HG02970 (cell line): ENCODE results near the gene BICDL1.
A peak's percentile ranks its signal among the peaks of the same experiment; 100 is the strongest.

ENCODE experiments used
- ATAC-seq: cut with Tn5 transposase; IDR thresholded peaks from one replicate; pipeline ENCODE4 v1.9.1; 2021; ENCODE audit warnings: mild to moderate bottlenecking, moderate library complexity, moderate number of reproducible peaks; ENCODE audit not compliant: unreplicated experiment, low FRiP score

BICDL1 gene

DNA sequence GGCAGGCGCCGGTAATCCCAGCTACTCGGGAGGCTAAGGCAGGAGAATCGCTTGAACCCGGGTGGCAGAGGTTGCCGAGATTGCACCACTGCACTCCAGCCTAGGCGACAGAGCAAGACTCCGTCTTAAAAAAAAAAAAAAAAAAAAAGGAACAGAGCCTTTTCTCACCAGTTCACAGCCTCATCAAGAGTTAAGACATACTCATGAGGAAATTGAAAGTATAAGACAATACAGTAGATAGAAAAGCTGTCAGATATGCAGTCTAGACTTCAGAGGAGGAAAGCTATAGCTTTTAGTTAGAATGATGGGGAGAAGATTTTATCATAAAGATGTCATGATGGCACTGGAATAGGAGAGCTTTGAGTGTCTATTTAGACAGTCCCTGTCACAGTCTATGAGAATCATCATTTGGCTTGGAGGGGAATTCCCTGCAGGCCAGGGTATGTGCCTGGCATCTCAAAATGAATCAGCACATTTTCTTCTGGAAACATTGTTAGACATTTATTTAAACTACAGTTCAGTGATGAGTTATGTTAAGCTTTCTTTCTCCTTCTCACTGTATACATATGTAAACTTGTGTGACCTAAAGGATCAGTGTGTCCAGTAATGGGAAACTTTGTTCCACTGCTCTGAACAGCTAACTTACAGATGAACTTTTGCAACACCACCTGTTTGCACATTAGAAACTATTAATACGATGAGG is 130.4 kb downstream of the BICDL1 start:
- no peak for ATAC-seq

DNA sequence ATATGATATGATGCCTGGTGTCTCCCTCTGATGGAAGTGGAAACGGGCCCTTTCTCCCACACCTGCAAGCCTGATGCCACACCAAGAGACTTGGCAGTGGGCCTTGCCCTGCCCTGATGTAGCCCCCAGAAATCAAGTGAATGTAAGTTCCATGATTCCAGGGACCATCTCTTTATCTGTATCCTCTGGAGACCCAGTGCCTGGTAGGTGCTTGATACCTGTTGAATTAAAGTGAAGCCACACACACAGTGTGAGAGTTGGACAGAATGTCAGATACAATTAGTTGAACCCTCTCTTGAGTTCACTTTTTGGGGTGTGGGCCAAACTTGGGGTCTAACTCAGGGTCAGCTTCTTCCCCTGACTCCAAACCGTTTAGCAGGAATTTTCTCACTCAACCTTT is 132.3 kb downstream of the BICDL1 start:
- no peak for ATAC-seq

DNA sequence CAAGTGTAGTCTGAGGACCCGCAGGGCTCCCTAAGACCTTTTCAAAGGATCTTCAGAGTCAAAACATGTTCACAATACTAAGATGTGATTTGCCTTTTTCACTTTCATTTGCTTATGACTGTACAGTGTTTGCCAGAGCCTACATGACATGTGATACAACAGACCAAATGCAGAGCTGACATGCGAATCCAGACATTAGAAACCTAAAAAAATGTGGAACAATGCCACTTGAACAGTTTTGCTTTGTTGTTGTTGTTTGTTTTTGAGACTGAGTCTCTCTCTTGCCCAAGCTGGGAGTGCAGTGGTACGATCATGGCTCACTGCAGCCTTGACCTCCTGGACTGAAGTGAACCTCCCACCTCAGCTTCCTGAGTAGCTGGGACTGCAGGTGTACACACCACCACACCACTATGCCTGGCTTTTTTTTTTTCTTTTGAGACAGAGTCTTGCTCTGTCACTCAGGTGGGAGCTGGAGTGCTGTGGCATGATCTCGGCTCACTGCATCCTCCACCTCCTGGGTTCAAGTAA is 132.8 kb downstream of the BICDL1 start:
- ATAC-seq, result no peak

DNA sequence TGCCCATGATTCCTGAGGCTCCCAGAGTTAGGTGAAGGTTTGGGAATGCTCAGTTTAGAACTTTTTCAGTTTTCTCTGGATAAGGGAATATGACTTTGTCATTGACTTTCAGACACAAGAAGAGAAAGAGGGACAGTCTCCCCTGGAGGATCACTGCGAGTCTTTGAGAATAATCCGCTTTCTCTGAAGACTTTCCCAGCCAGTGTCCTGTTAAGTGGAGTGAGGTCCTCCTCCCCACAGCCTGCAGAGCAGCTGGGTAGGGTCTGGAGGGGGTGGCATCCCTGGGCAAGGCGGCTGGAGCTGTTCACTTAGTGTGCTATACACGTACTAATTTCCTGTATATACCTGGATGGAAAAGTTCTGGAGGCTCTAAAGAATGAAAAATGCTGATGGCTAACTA is 136.0 kb downstream of the BICDL1 start:
- ATAC-seq, result no peak

DNA sequence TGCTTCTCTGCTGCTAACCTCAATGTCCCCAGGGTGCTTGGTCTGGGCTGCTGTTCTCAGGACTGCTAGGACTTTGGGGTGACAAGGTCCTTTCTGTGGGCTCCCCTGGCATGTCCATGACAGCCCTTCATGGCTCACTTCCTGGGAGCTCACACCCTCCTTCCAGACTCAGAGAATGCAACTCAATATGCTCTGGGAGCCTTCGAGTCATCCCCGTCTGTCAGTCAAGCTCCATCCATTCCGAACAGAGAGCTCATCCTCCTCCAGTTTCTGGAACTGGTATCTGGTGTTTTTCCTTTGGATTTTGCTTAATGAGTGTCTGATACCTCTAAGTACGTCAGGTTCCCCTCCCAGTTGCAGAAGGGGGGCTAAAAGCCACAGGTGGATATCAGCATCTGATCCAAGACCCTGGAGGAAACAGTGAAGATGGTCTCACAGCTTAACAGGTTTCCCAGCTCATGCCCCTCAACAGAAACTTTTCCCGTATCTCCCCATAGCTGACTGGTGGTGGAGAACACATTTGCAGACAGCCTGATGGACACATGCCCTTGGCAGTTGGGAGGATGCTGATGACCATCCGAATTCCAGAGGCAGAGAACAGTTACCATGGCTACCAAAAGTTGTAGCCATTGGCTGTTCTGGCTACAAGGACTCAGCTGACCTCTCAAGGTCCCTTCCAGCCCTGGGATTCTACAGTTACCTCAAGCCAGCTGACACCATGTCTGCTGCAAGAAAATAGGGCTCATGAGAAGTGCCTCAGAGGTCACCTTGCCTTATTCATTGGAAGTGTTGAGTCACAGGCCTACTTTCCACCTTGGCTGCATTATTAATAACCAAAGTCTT is 137.0 kb downstream of the BICDL1 start:
- ATAC-seq, result no peak

DNA sequence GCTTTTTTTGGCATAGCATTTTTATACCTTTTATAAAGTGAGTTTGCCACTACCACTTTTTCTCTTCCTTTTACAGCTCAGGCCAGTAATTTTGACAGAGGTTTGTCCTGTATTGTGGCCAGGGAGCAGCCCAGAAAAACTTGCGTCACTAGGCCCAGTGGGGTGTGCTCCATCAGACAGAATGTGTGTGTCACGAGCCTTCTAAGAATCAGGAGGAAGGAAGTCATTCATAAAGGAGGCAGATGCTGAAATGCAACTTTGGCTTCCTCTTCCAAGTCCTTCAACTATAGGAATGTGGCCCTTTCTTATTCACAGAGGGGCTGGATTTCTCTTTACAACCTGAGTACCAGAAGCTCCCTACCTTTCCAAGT is 137.6 kb downstream of the BICDL1 start:
- no peak for ATAC-seq

DNA sequence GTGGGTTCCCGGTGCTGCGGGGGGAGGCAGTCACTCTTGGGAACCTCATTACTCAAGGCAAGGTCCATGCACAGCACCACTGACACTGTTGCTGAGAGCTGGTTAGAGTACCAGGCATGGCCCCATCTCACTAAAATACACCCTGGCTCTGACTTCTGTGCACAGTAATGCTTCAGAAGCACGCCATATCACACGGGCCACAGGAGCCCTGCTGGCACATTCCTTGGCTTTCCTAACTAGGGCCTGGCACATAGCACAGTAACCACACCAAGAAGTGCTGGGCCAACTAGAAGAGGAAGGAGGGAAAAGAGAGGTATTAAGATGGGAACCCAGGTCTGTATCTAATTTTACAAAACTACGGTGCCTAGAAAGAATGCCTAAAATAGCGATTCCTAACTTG is 141.0 kb downstream of the BICDL1 start:
- no peak for ATAC-seq

DNA sequence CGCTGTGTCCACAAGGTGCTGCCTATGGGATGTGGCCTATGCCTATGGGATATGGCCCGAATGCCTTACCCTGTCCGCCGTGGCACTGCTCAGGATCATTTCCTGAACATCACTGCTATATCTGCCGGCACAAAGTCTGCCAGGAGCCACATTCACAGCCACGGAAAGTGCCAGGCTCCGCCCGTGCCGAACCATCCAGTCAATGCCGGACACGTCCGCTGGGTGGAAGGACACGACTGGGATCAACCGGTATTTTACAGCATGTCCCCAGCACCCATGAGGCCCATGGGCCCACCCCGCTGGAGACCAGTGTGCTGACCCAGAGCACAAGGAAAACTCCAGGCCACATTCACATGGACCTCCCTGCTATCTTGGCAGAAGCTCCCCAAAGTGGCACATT is 142.1 kb downstream of the BICDL1 start:
- ATAC-seq, result no peak

DNA sequence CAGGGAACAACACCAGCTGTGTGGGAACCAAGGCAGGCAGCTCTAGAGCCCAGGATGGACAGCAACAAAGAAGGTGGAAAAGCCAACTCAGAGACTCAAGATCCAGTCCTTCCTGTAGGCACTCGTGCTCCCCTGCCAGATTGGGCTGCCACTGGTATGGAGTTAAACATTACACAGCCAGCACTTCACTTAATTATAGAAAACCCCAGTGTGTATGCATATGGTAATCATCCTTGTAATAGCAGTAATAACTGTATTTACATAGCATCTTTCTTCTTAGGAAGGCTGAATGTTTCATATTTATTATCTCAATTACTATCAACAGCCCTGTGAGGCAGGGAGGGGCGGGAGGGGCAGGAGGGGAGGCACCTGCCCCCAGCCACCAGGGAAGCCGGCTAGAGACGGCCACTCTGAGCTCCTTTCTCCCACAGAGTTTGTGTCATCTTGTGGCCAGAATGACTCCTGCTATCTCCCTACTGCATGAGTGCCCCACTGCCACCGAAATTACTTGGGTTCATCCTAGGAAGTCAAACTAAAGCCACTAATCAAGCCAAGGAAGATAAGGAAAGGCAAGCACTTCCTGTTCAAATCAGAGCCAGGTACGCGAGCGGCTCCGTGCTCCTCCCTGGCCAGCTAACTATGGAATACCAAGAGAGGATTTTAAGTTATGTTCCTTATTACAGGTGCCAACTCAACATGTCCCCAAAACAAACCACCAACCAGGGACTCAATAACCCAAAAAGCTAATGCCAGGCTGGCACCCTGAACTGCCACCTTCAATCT is 143.2 kb downstream of the BICDL1 start:
- ATAC-seq, result no peak

DNA sequence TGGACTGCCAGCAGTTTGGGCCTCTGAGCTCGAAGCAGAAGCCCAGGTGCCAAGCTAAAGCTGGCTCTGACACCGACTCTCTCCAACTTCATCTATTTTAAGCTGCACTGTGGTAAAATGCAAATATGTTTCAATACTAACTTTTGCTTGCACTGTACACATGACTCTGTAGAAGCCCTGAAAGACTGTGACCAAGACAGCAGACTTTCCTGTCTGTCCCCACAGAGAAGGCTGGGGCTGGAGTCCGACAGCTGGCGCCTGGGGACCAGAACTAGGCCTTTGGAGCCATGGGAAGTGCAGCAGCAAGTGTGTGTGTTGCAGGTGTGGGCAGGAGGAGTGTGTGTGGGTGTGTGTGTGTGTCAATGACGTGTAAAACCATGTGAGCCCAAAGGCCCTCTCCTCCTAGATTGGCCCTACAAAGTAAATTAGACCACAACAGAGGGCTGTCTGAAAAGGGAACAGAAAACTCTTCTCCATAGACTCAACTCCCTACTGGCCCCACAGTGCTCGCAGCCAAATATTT is 143.9 kb downstream of the BICDL1 start:
- ATAC-seq, result peak; percentile 69

DNA sequence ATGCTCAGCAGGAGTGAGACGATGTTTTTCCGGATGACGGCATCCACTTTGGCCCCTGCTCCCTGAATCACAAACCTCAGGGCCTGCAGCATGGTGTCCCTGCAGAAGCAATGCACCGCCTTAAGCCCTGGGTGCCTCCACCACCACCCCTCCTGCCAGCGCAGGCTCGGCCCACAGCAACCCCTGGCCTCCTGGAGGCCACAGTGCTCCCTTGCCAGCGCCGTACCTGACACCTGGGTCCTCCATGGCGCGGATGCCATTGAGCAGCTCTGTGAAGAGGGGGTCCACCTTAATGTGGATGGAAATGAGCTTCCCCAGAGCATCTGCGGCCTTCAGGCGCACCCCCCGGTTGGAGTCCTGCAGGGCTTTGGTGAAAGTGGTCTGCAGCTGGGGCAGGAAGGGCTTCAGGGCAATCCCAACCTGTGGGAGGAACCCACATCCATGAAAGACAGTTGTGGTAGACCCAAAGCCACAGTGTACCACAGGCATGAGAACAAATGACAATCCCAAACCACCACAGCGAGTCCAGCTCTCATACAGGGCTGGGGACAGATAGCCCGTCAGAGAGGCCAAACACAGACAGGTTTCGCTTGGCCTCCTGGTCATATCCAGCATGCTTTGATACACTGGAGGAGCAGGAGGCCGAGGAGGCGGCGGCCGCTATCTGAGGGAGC is 145.4 kb downstream of the BICDL1 start:
- ATAC-seq, result no peak

DNA sequence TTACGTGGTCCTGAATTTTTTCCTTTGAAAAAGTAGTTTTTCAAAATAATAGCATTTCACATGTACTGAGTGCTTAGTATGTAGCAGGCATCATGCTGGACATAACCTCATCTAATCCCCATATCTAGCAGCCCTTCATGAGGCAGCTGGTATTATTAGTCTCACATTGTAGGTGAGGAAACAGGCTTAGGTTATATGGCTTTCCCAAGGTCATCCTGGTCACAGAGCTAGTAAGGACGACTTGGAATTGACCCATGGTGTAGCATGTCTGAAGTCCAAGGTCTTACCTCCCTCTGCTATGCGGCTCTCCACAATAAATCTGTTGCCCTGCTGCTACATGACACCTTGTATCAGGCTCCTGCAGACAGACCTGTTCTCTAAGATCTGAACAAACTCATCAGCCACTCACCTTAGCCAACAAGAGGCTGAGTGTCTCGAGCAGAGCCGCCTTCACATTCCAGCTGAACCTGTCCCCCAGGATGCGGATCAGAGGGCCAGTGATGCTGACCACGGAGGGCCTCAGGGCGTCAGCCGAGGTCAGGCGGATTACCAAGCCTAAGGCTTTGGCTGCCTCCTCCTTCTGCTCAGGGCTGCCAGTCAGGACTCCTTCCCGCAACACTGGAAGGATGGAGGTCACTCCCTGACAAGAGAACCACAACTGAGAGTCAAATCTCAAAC is 147.2 kb downstream of the BICDL1 start:
- ATAC-seq, result no peak

DNA sequence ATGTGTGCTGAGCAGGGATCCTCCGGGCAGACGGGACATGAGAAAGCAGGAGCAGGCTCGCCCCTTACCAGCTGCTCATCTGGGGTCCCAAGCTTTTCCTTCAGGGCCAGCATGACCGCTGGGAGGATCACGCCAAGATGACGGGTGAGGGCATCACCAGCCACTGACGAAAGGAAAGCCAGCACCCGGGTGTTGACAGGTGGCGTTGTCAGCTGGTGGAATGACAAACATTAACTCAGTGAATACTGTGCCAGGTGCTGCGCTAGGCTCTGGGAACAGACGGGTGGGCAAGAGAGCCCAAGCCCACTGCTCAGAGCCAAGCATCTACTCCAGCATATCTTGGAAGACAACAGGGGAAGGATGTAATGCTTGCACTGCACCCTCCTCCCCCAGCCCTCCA is 148.8 kb downstream of the BICDL1 start:
- no peak for ATAC-seq

DNA sequence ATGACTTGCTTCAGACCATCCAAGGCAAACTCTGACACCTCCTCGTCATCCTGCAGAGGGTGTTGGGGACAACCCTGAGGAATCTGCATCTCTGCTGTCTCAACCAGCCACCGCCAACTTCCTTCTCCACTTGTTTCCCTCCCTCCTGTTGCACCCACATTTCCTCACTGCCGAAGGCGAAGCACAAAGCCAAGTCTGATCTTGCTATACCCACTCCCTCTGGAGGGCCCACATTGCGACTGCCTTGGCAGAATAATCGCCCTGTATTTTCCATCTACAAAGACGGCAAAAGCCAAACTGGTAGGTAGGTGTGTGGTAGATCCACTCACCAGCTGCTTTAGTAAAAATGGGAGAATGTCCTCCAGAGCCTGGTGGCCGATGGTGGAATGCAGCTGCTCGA is 149.3 kb downstream of the BICDL1 start:
- ATAC-seq, result no peak

DNA sequence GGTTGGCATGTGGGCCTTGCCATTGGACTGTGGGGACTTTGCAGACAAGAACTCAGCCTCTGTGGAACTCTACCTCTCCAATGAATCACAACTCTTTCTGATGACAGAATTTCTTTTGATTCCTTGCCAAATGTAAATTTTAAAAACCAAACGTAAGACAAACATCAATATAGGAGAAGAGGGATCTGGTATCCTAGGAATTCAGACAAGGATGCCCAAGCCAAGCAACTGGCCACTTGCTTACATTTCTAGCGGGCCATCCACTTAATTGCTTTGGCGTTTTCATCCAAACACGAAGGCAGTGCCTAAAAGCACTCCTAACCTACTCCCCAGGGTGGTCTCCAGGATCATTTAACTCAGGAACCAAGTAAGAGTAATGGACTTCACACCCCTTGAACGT is 150.9 kb downstream of the BICDL1 start:
- ATAC-seq, result no peak

DNA sequence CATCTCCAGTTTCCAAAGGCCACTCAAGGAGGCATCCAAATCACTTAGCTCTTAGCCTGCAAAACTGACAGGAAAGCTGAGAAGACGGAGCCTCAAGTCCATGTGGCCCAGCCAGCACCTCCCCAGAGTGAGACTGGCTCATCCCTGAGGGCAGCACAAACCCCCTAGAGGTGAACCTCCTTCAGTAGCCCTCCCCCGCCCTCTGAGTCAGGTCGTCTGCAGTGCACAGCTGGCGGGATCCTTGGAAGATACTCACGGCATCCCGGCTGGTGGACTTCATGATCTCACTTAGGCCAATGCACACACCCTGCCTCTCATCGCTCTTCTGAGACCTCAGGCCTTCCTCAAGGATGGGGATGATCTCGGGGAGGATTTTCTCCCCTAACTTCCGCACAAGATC is 151.6 kb downstream of the BICDL1 start:
- ATAC-seq, result no peak

DNA sequence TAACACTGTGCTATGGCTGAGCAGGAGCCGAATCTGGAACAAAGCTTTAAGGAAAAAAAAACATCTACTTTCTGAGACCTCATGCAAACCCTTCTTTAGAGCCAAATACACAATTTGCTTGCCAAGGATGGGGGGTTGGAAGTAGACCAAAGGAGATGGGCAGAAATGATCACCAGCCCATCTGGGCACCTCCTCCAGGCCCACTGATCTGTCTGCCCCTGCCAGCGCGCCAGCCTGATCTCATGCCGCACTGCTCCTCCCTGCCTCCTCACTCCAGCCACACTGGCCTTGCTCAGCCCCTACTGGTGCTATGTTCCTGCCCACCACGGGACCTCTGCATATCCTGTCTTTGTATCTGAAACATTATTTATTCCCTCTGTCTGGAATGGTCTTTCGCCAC is 152.3 kb downstream of the BICDL1 start:
- no peak for ATAC-seq

DNA sequence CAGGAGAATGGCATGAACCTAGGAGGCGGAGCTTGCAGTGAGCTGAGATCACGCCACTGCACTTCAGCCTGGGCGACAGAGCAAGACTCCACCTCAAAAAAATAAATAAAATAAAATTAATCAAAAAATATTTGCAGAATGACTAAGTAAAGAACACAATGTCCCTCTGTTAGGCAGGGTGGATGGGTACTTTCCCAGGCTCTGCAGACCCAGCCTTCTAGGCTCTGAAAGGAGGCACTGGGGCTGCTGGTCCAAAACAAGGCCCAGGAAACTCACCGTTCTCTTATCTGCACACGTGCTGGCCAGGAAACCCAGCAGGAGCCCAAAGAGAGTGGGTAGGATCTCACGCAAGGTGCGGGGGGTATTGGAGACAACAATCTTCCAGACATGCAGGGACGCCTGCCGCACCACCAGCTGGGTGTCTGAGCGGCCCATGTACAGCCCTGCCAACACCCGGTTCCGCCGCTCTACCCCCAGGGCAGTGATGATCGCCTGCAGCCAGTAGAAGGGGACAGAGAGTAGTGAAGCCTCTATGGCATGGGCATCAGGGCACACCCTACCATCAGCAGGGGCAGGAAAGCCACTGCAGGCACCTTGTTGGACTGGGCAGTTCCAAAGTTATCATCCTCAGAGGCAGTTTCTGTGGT is 153.3 kb downstream of the BICDL1 start:
- ATAC-seq, result no peak
